ENCODE measurements around the gene SSH3.

- TF ChIP-seq ZBTB7A (IDR thresholded peaks at IDR 0.05; ENCODE audit: low read depth) (no peak), YY1 (IDR thresholded peaks at IDR 0.05; ENCODE audit: low read depth) (no peak), EP300 (IDR thresholded peaks at IDR 0.05; ENCODE audit: borderline replicate concordance) (no peak), REST (IDR thresholded peaks at IDR 0.05; ENCODE audit: low read depth) (no peak), TAF1 (IDR thresholded peaks at IDR 0.05; ENCODE audit: low read depth) (no peak), MAX (IDR thresholded peaks at IDR 0.05) (no peak), TCF12 (IDR thresholded peaks at IDR 0.05; ENCODE audit: low read depth) (no peak)
These were observed 47.5 kb upstream of the SSH3 start for GRCh38 chr11:67255864-67256263.
